ENCODE measurements around the gene ZNF281.
"Not testable (repeated sequence)": the region's sequence is repeated elsewhere in the genome, so short reads cannot be mapped to it uniquely, and the experiment has no call there.

Gene ZNF281

GRCh38 chr1:200429221-200429751 is 19.4 kb upstream of the ZNF281 start:
- DNase-seq, result no peak

- no peak for DNase-seq
Measured at GRCh38 chr1:200428482-200429205, 18.8 kb upstream of the ZNF281 start.

- DNase-seq, result no peak
Measured at GRCh38 chr1:200427744-200428143, 17.9 kb upstream of the ZNF281 start.

- no peak for DNase-seq
Measured at GRCh38 chr1:200426196-200426595, 16.4 kb upstream of the ZNF281 start.

GRCh38 chr1:200423235-200423634 is 13.4 kb upstream of the ZNF281 start:
- DNase-seq, result no peak

- DNase-seq, result no peak
Measured at GRCh38 chr1:200422211-200422610, 12.4 kb upstream of the ZNF281 start.

- no peak for DNase-seq
Measured at GRCh38 chr1:200415789-200416593, 6.2 kb upstream of the ZNF281 start.

- DNase-seq, result no peak
Measured at GRCh38 chr1:200415227-200415626, 5.4 kb upstream of the ZNF281 start.

DNA sequence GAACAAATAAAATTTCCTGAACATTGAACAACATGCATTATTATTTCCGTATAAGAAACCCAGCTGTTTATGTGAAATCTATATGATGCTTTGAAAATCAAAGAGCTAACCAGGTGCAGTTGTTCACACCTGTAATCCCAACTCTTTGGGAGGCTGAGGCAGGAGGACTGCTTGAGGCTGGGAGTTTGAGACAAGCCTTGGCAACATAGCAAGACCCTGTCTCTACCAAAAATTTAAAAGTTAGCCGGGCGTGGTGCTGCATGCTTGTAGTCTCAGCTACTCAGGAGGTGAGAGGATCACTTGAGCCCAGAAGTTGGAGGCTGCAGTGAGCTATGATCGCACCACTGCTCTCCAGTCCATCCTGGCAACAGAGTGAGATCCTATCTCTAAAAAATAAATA is 4.8 kb upstream of the ZNF281 start:
- DNase-seq, result no peak

GRCh38 chr1:200413766-200414165 is 3.9 kb upstream of the ZNF281 start:
- DNase-seq, result not testable (repeated sequence)

DNA sequence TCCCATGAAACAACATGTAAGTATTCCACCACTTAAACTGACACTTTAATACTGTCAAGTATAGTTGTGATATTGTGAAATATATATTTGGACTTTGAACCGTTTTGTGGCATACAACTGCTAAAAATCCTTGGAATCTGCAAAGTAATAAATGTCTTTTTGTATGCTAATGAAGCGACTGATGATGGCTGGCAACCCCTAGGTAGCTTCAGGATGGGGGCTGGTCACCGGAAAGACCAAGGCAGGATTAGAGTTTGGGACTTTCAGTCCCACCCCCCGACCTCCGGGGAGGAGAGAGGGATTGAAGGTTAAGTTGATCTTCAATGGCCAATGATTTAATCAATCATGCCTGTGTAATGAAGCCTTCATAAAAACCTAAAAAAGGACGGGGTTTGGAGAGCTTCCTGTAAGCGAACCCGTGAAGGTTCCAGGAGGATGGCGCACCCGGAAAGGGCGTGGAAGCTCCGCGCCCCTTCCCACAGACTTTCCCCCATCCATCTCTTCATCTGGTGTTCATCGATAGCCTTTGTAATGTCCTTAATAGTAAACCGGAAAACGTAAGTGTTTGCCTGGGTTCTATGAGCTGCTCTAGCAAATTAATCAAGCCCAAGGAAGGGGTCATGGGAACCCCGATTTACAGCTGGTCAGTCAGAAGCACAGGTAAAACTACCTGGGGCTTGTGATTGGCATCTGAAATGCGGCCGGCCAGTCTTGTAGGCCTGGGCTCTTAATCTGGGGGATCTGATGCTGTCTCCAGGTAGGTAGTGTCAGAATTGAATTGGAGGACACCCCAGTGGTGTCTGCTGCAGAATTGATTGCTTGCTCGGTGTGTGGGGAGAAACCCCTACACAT is 1.8 kb upstream of the ZNF281 start:
- DNase-seq, result no peak

- peak in 1 of 2 donors; percentile 43 for DNase-seq
Measured at GRCh38 chr1:200410566-200410878, 686 bp upstream of the ZNF281 start.

DNA sequence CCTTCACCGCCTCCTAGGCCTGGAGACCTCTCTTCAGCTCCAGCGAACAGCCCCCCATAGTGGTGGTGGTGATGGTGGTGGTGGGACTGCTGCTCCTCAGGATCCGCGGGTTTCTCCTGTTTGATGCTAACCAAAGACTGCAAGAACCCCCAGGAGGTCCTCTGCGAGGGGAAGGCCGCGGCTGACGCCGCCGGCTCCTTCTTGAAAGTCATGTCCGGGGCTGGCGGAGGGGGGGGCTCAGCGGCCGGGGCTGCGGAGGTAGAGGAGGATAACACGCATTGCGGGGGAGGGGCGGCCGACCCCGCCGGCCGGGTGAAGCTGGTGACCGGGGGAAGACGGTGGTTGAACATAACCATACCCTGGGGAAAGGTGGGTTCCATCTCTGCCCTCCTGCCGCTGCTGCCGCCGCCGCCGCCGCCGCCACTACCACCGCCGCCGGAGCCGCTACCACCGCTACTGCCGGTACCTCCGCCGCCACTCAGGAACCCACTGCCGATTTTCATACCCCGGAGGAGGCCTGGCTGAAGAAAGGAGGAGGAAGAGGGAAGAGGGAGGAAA is 554 bp downstream of the ZNF281 start:
- DNase-seq, result peak; percentile 30 to 36

GRCh38 chr1:200406161-200406797 is 3.6 kb downstream of the ZNF281 start:
- no peak for DNase-seq

DNA sequence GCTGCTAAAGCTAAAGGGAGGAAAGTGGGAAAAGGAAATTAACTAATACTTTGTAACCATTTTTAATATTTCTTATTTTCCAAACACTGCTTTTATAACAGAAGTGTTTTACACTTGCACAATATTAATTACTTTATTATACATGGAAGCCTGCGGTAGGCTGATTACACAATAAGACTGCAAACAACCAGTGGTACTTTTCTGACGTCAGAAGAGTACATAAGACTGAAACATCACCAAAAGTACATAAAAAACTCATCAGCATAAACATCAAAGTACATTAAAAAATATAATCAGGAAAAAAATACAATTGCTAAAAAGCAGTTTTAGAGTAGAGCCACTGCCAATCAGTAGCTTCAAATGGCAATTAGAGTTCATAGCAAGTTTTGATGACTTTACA is 4.6 kb downstream of the ZNF281 start:
- no peak for DNase-seq

DNA sequence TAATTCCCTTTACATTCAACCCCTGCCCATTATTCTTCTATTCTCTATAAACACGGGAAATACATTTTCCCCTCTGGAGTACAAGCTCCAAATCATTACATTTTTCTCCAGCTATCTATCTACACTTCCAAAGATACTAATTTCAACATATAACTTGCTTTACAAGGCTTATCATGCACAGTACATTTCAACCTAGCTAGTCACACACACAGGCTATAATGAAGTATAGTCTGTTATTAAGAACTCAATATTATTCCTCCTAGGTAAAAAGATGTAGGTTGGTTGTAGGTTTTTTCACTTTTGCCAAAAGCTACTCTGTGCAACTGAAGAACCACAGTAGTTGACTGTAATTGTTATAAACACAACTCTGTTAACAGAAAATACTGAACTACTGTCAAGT is 8.1 kb downstream of the ZNF281 start:
- no peak for DNase-seq

GRCh38 chr1:200401263-200401662 is 8.6 kb downstream of the ZNF281 start:
- DNase-seq, result no peak

- no peak for DNase-seq
Measured at GRCh38 chr1:200400556-200400955, 9.3 kb downstream of the ZNF281 start.

DNA sequence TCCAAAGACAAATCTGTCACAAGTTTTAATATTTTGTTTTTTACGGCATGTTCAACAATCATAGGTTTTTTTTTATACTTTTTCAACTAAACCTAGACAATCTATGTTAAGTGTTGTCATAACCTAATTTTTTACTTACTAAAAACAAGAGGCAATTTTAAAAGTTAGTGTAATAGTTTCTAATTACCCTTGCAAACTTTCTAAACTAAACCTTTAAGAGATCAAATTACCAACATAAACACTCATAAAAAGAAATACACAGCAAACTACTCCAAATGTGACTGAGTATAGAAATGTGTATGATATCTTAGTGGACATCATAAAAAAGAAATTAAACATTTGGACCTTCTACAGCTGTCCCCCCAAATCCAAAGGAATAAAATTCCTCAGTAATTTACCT is 10.0 kb downstream of the ZNF281 start:
- no peak for DNase-seq

DNA sequence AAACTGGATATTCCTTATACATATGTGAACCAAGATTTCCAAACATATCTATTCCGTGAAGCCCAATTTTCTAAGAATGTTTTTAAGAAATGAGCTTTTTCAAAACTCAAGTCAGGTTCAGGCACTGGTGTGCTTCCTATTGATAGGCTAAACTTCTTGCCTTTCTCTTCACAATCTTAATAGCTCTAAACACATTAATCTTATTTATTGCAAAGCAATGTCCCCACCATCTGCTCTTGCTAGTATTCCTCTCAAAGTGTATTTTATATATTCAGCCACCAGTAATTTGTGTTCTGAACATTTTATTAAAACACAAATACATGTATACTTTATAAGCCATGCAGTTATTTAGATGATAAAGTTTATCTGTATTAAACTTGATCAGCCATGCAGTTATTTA is 11.5 kb downstream of the ZNF281 start:
- DNase-seq, result no peak

DNA sequence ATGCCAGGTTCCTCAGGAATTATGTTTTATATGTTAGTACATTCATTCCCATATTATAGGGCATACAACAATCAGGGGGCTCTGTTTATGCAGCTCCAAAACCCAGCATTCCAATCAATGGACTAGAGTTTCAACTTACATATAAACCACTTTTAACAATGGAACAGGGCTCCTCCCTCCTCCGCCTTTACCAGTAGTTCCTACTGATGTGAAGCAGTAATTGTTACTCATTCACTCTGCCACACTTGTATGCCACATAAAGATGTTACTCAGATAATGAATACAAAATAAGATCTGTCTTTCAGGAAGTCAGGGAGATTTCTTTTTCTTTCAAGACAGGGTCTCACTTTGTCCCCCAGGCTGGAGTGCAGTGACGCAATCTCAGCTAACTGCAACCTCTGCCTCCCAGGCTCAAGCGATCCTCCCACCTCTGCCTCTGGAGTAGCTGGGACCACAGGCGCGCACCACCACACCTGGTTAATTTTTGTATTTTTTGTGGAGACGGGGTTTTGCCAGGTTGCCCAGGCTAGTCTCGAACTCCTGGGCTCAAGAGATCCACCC is 17.1 kb downstream of the ZNF281 start:
- DNase-seq, result no peak

- no peak for DNase-seq
Measured at GRCh38 chr1:200391747-200392146, 18.1 kb downstream of the ZNF281 start.
